ENCODE measurements around the gene ORMDL3.

ORMDL3 gene

GRCh38 chr17:39938140-39938869 lies 10.9 kb upstream of the ORMDL3 start:
- no peak for DNase-seq (ENCODE audit: low read depth in 1 of 2, low spot score in 1 of 2)
- TF ChIP-seq GABPA (IDR thresholded peaks at IDR 0.05; ENCODE audit: low read depth) (no peak), REST (IDR thresholded peaks at IDR 0.05; ENCODE audit: insufficient replicate concordance, low read depth) (no peak), CTCF (IDR thresholded peaks at IDR 0.05; ENCODE audit: insufficient read depth, low read length) (no peak), POLR2AphosphoS5 (IDR thresholded peaks at IDR 0.05; ENCODE audit: low read depth) (no peak), SPI1 (IDR thresholded peaks at IDR 0.05; ENCODE audit: borderline replicate concordance, low read depth) (no peak)
- Histone ChIP-seq H3K27ac (replicated peaks) (no peak overlapping the region), H3K4me3 (replicated peaks; ENCODE audit: insufficient read depth, low read length) (no peak overlapping the region), H3K27me3 (ENCODE audit: insufficient read depth, poor library complexity, severe bottlenecking) (no peaks in the 10 kb centered on the region)

- Histone ChIP-seq H3K4me3 (replicated peaks; ENCODE audit: insufficient read depth, low read length) (no peak overlapping the region), H3K27ac (replicated peaks) (no peak overlapping the region), H3K27me3 (ENCODE audit: insufficient read depth, poor library complexity, severe bottlenecking) (no peaks in the 10 kb centered on the region)
- no peak for DNase-seq (ENCODE audit: low read depth in 1 of 2, low spot score in 1 of 2)
- no peak for TF ChIP-seq POLR2AphosphoS5 (IDR thresholded peaks at IDR 0.05; ENCODE audit: low read depth)
- no peak for TF ChIP-seq SPI1 (IDR thresholded peaks at IDR 0.05; ENCODE audit: borderline replicate concordance, low read depth)
- no peak for TF ChIP-seq GABPA (IDR thresholded peaks at IDR 0.05; ENCODE audit: low read depth)
- TF ChIP-seq CTCF (IDR thresholded peaks at IDR 0.05; ENCODE audit: insufficient read depth, low read length), result no peak
- no peak for TF ChIP-seq REST (IDR thresholded peaks at IDR 0.05; ENCODE audit: insufficient replicate concordance, low read depth)
Observed at GRCh38 chr17:39937447-39937846, 10.0 kb upstream of the ORMDL3 start.

- no peak for TF ChIP-seq SPI1 (IDR thresholded peaks at IDR 0.05; ENCODE audit: borderline replicate concordance, low read depth)
- no peak for TF ChIP-seq REST (IDR thresholded peaks at IDR 0.05; ENCODE audit: insufficient replicate concordance, low read depth)
- no peak for TF ChIP-seq POLR2AphosphoS5 (IDR thresholded peaks at IDR 0.05; ENCODE audit: low read depth)
- no peak for TF ChIP-seq GABPA (IDR thresholded peaks at IDR 0.05; ENCODE audit: low read depth)
- TF ChIP-seq CTCF (IDR thresholded peaks at IDR 0.05; ENCODE audit: insufficient read depth, low read length), result no peak
- no peak for DNase-seq (ENCODE audit: low read depth in 1 of 2, low spot score in 1 of 2)
- Histone ChIP-seq H3K4me3 (replicated peaks; ENCODE audit: insufficient read depth, low read length) (no peak overlapping the region), H3K27ac (replicated peaks) (no peak overlapping the region), H3K27me3 (ENCODE audit: insufficient read depth, poor library complexity, severe bottlenecking) (no peaks in the 10 kb centered on the region)
Observed at GRCh38 chr17:39935909-39936308, 8.5 kb upstream of the ORMDL3 start.

Data from HL-60 (cell line).